Activated naive CD8-positive, alpha-beta T cell treated with anti-CD3 and anti-CD28 coated beads, Interleukin-2, amount 50 U/mL, for 16 hours (primary cell): ENCODE results near the gene AICDA.

Source experiments
- DNase-seq: peaks from one replicate; pipeline ENCODE4 v3.0.0-alpha.2; 2020; ENCODE audit warnings: low read depth, low spot score

The AICDA gene

GRCh38 chr12:8554451-8555195 is 58.0 kb downstream of the AICDA start:
- no peak for DNase-seq

DNA sequence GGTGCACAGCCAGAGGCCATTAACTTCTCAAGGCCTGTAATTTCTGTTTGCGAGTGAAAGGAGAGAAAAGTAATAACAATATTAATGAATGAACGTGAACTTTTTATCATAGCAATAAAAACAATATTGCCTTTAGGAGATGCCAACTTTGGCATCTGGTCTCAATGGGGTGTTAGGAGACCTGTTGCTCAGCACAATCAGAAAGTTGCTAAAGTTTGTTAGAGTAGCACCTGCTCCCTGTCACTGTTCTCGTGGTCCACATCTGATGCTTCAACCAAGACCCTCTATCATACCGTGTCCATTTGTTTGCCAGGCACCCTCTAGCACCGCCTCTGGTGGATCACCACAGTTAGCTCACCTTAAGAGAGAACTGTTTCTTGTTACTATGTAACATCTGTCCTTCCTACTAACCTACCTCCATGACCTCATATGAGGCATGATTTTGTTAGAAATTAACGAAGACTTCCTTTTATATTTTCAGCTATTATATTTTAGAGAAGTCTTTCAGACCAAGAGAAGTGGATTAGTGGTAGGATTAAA is 59.5 kb downstream of the AICDA start:
- no peak for DNase-seq
